ENCODE measurements around the gene ZNF853.

The ZNF853 gene

GRCh38 chr7:6604458-6604857 is 11.0 kb upstream of the ZNF853 start:
- TF ChIP-seq, protein P1, sequence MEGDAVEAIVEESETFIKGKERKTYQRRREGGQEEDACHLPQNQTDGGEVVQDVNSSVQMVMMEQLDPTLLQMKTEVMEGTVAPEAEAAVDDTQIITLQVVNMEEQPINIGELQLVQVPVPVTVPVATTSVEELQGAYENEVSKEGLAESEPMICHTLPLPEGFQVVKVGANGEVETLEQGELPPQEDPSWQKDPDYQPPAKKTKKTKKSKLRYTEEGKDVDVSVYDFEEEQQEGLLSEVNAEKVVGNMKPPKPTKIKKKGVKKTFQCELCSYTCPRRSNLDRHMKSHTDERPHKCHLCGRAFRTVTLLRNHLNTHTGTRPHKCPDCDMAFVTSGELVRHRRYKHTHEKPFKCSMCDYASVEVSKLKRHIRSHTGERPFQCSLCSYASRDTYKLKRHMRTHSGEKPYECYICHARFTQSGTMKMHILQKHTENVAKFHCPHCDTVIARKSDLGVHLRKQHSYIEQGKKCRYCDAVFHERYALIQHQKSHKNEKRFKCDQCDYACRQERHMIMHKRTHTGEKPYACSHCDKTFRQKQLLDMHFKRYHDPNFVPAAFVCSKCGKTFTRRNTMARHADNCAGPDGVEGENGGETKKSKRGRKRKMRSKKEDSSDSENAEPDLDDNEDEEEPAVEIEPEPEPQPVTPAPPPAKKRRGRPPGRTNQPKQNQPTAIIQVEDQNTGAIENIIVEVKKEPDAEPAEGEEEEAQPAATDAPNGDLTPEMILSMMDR (IDR thresholded peaks at IDR 0.05), result no peak
- Mint-ChIP-seq H3K4me3 (no peak overlapping the region), H3K36me3 (ENCODE audit: low read depth) (peaks cover 43% of the 10 kb centered on the region), H3K4me1 (no peaks in the 10 kb centered on the region), H3K27ac (no peak overlapping the region), H3K27me3 (ENCODE audit: low read depth, poor library complexity) (no peaks in the 10 kb centered on the region), H3K9me3 (no peaks in the 10 kb centered on the region)
- no peak for DNase-seq

GRCh38 chr7:6606866-6607583 is 8.4 kb upstream of the ZNF853 start:
- peaks cover 33% of the 10 kb centered on the region for H3K36me3 Mint-ChIP-seq (ENCODE audit: low read depth)
- H3K4me1 Mint-ChIP-seq, result no peaks in the 10 kb centered on the region
- no peak for DNase-seq
- no peak overlapping the region for H3K4me3 Mint-ChIP-seq
- H3K27ac Mint-ChIP-seq, result no peak overlapping the region
- peaks cover 2% of the 10 kb centered on the region for H3K9me3 Mint-ChIP-seq
- TF ChIP-seq, protein P1 (IDR thresholded peaks at IDR 0.05), result no peak
- H3K27me3 Mint-ChIP-seq (ENCODE audit: low read depth, poor library complexity), result no peaks in the 10 kb centered on the region

GRCh38 chr7:6607651-6608051 is 7.8 kb upstream of the ZNF853 start:
- Mint-ChIP-seq H3K9me3 (peaks cover 2% of the 10 kb centered on the region), H3K4me3 (no peak overlapping the region), H3K27ac (no peak overlapping the region), H3K4me1 (no peaks in the 10 kb centered on the region), H3K36me3 (ENCODE audit: low read depth) (peaks cover 27% of the 10 kb centered on the region), H3K27me3 (ENCODE audit: low read depth, poor library complexity) (peaks cover under 1% of the 10 kb centered on the region)
- DNase-seq, result no peak
- TF ChIP-seq, protein P1 (IDR thresholded peaks at IDR 0.05), result no peak

DNA sequence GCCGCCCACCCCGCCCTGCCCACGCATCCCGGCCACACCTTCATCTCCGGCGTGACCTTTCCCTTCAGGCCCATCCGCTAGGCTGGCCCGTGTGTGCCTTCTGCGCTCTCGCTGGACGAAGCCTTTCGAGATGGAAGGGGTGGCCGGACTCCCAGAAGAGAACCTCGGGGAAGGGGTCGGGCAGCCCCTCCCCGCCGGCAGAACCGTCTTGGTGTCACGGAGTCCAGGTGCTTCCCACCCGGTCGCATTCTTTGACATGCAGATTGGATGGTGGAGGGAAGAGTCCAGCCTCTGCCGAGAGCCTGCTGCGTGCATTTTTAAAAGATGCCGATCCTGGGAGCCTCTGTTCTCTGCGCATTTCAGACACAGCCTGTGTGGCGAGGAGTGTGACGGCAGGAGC is 7.3 kb upstream of the ZNF853 start:
- peaks cover 2% of the 10 kb centered on the region for H3K9me3 Mint-ChIP-seq
- no peak overlapping the region for H3K4me3 Mint-ChIP-seq
- no peak overlapping the region for H3K27ac Mint-ChIP-seq
- no peak for DNase-seq
- peaks cover 5% of the 10 kb centered on the region for H3K27me3 Mint-ChIP-seq (ENCODE audit: low read depth, poor library complexity)
- peaks cover 25% of the 10 kb centered on the region for H3K36me3 Mint-ChIP-seq (ENCODE audit: low read depth)
- TF ChIP-seq, protein P1 (IDR thresholded peaks at IDR 0.05), result no peak
- no peaks in the 10 kb centered on the region for H3K4me1 Mint-ChIP-seq

DNA sequence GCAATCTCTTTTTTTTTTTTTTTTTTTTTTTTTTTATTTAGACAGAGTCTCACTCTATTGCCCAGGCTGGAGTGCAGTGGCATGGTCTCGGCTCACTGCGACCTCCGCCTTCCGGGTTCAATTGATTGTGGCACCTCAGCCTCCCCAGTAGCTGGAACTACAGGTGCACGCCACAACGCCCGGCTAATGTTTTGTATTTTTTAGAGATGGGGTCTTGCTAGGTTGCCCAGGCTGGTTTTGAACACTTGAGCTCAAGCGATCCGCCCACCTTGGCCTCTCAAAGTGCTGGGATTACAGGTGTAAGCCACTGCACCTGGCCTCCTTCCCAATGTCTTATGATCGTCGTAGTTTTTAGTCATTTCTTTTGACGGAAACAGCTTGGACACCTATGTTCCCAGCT is 6.6 kb upstream of the ZNF853 start:
- DNase-seq, result no peak

More for the DNA sequence above, 6.6 kb upstream of the ZNF853 start:
- peaks cover 6% of the 10 kb centered on the region for H3K27me3 Mint-ChIP-seq (ENCODE audit: low read depth, poor library complexity)
- H3K36me3 Mint-ChIP-seq (ENCODE audit: low read depth), result peaks cover 23% of the 10 kb centered on the region
- peaks cover 2% of the 10 kb centered on the region for H3K9me3 Mint-ChIP-seq
- H3K4me1 Mint-ChIP-seq, result no peaks in the 10 kb centered on the region
- TF ChIP-seq, protein P1 (IDR thresholded peaks at IDR 0.05), result no peak
- H3K27ac Mint-ChIP-seq, result no peak overlapping the region
- H3K4me3 Mint-ChIP-seq, result no peak overlapping the region
